ENCODE data around the gene PLEKHG4.
A peak's percentile ranks its signal among the peaks of the same experiment; 100 is the strongest.

The PLEKHG4 gene

GRCh38 chr16:67326472-67327309, 47.4 kb downstream of the PLEKHG4 start, which contains the start of the genes KCTD19 and LRRC36:
KCTD19 (minus strand) TSS chr16:67326741; CDS start chr16:67326707, 34 bp downstream.
LRRC36 (plus strand) TSS chr16:67326815; CDS start chr16:67326863, 48 bp downstream.
- DNase-seq (ENCODE audit: low read depth, low spot score), result peak; percentile 97

- no peak for DNase-seq (ENCODE audit: low read depth, low spot score)
Observed at GRCh38 chr16:67327743-67328142, 48.4 kb downstream of the PLEKHG4 start.

GRCh38 chr16:67329901-67330300, 50.6 kb downstream of the PLEKHG4 start:
- no peak for DNase-seq (ENCODE audit: low read depth, low spot score)

GRCh38 chr16:67333315-67333714, 54.0 kb downstream of the PLEKHG4 start:
- no peak for DNase-seq (ENCODE audit: low read depth, low spot score)

- DNase-seq (ENCODE audit: low read depth, low spot score), result no peak
Observed at GRCh38 chr16:67336116-67336515, 56.8 kb downstream of the PLEKHG4 start.

GRCh38 chr16:67336648-67337047, 57.3 kb downstream of the PLEKHG4 start:
- no peak for DNase-seq (ENCODE audit: low read depth, low spot score)
